H54 (cell line): ENCODE measurements around the gene CPNE7.
"Not testable (repeated sequence)": the region's sequence is repeated elsewhere in the genome, so short reads cannot be mapped to it uniquely, and the experiment has no call there.

Experiments used
- DNase-seq: peaks from one replicate; pipeline ENCODE4 v3.0.0; 2011; ENCODE audit warnings: low spot score, mixed read lengths; ENCODE audit not compliant: insufficient read length
- FAIRE-seq: peaks from 3 replicates; lab custom pipeline; 2011; peaks lifted over from hg19 to GRCh38; lab: Jason Lieb, UNC
- POLR2A ChIP-seq: IDR thresholded peaks from 2 replicates; pipeline ENCODE4 v1.6.1; 2011; ENCODE audit warnings: low read depth, mild to moderate bottlenecking, low read length

Gene CPNE7

GRCh38 chr16:89618109-89618998 is 42.8 kb downstream of the CPNE7 start:
- FAIRE-seq (no peak), DNase-seq (no peak)
- no peak for TF ChIP-seq POLR2A

- TF ChIP-seq POLR2A, result no peak
- no peak for DNase-seq
- FAIRE-seq, result no peak
These were observed 44.3 kb downstream of the CPNE7 start for GRCh38 chr16:89619840-89620239.

DNA sequence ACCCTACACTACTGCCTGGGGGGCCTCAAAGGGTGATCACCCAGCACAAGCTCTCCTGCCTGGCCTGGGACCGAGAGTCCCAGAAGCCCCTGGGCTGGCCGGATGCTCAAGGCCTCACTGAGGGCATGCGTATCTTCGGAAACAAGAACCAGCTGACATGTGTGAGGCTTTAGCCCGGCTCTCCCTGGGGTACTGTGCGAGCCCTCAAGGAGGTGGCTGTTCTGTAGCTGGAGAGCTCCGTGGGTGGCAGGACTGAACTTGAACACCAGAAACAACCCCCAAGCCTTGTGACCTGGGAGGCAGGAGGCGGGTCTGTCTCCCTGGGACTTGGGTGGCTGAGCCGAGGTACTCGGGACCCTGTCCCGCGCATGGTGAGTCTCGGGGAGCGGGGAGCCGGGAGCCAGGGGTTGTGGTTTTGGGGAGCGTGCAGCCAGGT is 44.9 kb downstream of the CPNE7 start:
- DNase-seq (no peak), FAIRE-seq (no peak)
- TF ChIP-seq POLR2A, result no peak

DNA sequence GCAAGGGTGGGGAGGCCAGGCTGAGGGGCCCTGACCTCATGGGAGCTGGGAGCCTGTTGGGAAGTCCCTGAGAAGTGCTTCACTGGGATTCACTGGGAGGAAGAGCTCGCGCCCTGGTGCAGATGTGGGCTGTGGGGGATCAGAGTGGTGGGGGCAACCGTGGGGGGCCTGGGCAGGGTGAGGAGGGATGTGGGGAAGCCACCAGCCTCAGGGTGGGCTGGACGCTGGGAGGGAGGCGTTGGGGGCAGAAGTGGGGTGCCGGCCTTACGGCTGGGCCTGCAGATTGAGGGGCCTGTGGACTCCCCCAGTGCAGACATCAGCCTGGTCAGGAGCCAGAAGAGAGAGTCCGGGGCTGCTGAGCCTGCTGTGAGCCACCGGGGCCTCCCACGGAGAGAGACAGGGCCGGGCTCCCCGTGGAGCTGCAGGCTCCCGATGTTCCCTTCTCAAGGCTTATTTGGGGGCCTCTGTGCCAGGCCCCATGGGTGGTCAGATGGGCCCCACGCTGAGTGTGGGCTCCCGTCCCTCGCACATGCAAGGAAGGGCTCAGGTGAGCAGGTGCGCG is 45.7 kb downstream of the CPNE7 start:
- no peak for FAIRE-seq
- TF ChIP-seq POLR2A, result no peak

GRCh38 chr16:89621698-89622409 is 46.3 kb downstream of the CPNE7 start:
- no peak for TF ChIP-seq POLR2A
- DNase-seq, result no peak
- no peak for FAIRE-seq

More for the DNA sequence above, 45.7 kb downstream of the CPNE7 start:
- DNase-seq, result no peak

DNA sequence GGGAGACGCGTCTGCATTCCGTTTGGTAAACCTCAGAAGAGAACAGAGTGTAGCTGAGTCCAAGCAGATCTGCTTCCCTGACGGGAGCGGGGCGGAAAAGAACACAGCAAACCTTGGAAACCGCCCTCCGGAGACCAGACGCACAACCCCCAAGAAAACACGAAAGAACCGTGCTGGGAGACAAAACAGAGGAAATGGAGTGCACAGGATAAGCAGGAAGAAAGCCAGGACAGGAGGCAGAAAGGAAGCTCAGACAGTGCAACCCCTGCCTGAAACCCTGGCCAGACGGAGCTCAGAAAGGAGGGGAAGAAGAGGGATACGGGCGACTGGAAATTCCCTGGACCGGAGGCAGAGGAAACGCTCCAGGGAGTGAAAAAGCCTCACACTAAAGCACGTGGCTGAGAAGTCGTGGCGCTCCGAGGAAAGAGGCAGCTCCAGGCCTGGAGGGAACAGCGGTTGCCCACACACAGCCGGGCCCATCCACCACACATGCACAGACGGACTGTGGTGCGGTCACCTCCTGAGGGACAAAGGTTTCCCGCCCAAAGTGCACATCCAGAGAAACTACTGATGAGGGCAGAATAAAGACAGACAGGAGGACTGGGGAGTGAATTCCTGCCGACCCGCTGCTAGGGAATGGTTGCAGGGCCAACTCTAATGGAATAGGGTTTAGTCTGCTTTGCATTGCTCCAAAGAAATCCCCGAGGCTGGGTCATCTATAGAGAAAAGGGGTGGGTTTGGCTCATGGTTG is 48.1 kb downstream of the CPNE7 start:
- FAIRE-seq (no peak), DNase-seq (no peak)
- no peak for TF ChIP-seq POLR2A

GRCh38 chr16:89624777-89625761 is 49.5 kb downstream of the CPNE7 start:
- no peak for DNase-seq
- no peak for FAIRE-seq
- TF ChIP-seq POLR2A, result no peak

DNA sequence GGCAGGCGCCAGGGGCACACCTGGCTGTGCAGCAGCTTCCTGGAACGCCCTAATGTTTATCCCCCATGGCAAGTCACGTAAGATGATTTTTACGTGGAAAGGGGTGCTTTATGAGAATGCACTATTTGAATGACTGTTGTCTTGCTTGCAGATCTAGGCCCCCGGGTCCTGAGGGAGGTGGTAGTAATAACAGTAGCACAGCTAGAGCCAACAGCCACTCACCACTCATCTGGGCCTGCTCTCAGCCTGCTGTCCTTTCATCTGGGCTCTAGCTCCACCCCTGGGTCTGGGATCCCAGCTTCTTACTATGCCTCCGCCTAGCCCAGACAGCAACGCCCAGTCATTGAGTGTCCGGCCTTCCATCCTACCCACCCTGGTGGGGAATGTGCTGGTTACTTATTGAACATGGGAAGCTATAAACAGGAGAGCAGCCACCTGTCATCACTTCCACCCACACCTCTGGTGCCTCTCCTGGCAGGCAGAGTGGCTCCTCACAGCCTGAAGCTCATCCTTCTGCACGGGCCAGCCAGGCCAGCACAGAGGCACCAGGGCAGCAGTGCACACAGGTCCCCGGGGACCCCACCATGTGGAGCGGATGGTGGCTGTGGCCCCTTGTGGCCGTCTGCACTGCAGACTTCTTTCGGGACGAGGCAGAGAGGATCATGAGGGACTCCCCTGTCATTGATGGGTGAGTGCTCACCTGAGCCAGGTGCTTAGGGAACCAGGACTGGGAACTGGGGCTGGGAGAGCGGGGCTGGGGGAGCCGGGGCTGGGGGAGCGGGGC is 54.5 kb downstream of the CPNE7 start:
- no peak for DNase-seq
- no peak for FAIRE-seq
- no peak for TF ChIP-seq POLR2A

- TF ChIP-seq POLR2A, result no peak
- FAIRE-seq, result peak; percentile 55
- peak; percentile 97 for DNase-seq
These were observed 57.6 kb downstream of the CPNE7 start for GRCh38 chr16:89633064-89633631.

- FAIRE-seq, DNase-seq: not testable (repeated sequence)
These were observed 59.2 kb downstream of the CPNE7 start for GRCh38 chr16:89634463-89635385.
